HG03025 (cell line): ENCODE results near the gene GIMAP5.
"Not testable (repeated sequence)": the region's sequence is repeated elsewhere in the genome, so short reads cannot be mapped to it uniquely, and the experiment has no call there.

Experiments
- ATAC-seq: cut with Tn5 transposase; IDR thresholded peaks from one replicate; pipeline ENCODE4 v1.9.1; 2021; ENCODE audit warnings: mild to moderate bottlenecking, moderate library complexity; ENCODE audit not compliant: unreplicated experiment, low FRiP score

Gene GIMAP5

DNA sequence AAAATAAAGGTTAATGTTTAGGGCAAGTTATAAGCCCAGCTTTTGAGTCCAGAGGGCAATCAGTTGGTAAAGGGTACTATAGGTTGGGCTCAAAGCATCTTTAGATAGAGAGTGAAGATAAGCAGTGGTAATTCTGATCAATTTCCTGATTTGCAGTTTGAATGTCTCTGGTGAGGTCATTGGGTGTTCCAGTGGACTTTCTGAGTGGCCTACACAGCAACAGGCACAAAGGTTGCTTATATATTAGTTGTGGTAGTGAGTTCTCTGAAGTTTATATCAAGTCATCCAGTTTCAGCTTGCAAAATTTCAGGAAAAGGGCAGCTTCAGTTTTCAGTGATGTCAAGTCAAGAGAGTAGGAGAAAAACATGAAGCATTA lies 29.1 kb downstream of the GIMAP5 start:
- no peak for ATAC-seq

DNA sequence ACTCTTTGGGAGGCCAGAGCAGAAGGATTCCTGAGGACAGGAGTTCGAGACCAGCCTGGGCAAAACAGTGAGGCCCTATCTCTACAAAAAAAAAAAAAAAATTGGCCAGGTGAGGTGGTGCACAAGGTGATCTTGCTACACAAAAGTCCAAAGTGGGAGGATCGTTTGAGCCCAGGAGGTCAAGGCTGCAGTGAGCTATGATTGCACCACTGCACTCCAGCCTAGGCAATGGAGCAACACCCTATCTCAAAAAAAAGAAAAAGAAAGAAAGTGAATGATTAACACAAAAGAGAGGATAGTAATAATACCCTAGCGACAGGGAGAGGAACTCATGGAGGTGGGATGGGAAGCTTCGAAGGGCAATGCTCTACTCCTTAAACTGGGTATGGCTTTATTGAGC lies 32.5 kb downstream of the GIMAP5 start:
- ATAC-seq, result no peak

DNA sequence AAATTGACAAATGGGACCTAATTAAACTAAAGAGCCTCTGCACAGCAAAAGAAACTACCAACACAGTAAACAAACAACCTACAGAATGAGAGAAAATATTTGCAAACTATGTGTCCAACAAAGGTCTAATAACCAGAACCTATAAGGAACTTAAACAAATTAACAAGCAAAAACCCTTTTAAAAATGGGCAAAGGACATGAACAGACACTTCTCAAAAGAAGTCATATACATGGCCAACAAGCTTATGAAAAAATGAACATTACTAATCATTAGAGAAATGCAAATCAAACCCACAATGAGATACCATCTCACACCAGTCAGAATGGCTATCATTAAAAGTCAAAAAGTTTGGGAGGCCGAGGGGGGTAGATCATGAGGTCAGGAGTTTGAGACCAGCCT lies 36.9 kb downstream of the GIMAP5 start:
- not testable (repeated sequence) for ATAC-seq

DNA sequence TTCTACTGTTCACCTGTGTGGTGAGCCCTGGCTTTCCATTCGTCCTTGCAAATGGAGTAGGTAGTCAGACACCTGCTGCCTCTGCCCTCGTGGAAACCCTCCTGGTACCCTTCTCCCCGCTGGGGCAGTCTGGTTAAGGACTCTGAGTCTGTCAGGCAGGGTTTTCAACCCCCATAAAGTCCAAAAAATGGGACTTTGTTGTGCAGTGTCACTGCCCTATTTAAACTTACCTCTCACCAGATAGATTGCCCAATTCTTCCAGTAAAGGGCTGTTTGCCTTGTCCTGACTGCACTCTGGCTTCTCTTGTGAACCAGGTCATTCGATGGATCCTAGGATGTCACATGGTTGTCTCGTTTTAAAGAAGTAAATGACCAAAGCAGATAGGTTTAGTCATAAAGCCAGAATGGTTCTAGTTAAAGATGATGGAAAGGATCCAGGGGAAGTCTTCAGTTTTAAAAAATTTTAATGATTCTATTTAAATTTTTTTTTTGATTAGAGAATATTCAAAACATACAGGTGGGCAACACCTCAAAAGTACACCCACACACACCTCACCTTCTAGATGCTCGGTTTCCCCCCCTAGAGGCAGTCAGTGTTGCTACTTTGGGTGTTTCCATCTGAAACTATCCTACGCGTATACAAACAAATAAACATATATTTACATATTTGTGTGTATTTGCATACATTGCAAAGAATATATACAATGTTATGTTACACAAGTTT lies 41.0 kb downstream of the GIMAP5 start:
- no peak for ATAC-seq

DNA sequence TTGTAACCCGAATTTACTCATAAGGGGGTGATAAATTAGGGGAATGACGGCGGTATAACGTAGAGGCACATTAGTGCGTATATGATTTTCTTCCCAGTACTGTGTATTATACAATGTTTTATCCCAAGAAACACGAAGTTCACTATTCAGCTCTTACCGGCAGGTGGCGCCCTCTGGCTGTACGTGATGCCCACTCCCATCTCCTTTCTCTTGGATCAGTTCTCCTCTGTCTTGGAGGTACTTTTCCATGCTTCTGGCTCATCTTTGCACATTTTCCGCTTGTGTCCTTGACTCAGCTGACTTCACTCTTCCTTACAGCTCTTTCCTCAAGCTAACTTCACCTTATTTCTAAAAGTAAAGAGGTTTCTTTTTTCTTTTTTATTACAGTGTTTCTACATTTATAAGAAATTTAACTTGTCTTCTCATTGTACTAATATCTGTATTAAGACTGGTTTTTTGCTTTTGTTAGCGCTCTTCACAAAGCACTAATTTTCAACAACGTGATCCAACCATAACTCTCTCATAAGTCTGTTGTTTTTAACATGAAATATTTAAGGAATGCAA lies 41.6 kb downstream of the GIMAP5 start:
- no peak for ATAC-seq

DNA sequence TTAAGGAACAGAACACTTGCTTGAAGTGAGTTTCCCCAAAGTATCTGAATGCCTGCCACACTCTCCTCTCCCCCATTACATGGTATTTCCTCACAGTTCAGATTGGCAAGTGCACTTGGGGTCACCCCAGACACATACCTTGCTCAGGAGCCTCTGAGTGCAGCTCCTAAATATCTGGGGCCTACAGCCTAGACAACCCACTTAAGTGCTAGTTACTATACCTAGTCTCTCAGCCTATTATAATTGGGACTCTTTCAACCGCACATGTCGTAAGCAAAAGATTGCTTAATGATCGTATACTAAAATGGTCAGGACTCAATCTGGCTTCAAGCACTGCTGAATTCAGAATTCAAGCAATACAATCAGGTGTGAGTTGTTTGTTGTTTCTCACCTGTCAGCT lies 43.1 kb downstream of the GIMAP5 start:
- no peak for ATAC-seq

DNA sequence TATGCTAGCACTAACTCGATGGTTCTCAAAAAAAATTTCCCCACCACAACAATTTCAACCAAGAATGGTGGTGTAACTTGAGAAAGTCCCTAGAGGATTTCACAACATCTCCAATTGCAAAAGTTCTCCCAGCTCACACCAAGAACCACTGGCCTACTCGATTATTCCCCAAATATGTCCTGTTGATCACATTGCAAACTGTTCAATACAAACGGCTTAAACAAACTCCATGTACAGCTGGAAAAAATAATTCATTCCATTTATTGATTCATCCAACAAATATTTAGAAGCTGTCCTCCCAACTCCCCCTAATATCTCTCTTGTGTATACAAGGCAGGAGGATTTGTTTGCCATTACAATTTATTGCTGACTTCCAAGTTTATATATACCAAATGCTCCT lies 43.9 kb downstream of the GIMAP5 start:
- ATAC-seq, result no peak

DNA sequence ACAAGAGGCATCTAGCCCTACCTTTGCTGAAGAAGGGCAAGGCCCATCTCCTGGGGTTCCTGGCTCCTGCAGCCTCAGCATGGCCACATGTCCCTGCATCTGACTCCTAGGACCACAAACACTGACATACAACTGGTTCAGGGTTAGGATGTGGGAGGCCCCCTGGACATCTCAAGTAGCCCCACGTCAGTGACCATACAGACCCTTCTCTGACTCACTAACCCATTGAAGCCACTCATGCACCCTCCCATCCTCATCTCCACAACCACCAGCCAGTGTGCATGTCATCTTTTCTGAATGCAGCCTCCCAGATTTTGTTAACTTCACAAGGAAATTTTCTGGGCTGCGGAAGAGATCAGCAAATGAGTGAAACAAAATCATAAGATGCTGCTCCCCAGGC lies 44.7 kb downstream of the GIMAP5 start:
- no peak for ATAC-seq

DNA sequence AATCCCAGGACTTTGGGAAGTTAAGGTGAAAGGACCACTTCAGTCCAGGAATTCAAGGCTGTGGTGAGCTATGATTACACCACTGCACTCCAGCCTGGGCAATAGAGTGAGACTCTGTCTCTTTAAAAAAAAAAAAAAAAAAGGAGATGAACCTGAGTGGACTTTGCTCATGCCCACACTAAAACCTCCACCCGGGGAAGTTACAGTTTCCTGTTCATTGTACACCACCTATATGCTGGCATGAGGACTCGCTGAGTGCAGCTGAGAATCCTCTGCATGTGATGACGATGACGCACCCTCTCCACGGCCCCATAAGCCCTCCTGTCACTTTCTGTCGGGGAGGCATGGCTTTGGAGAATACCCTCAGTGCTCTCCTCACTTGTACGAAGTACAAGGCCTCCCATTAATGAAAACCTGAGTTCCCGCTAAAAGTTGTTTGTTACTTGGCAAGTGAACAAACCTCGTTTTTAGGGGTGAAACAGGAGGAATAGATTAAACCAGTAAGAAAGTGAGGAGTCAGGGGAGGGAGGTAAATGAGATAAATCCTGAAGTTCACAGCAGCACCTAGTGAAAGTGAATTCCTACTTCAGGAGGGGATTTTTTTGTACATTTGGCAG lies 47.0 kb downstream of the GIMAP5 start:
- ATAC-seq, result no peak

DNA sequence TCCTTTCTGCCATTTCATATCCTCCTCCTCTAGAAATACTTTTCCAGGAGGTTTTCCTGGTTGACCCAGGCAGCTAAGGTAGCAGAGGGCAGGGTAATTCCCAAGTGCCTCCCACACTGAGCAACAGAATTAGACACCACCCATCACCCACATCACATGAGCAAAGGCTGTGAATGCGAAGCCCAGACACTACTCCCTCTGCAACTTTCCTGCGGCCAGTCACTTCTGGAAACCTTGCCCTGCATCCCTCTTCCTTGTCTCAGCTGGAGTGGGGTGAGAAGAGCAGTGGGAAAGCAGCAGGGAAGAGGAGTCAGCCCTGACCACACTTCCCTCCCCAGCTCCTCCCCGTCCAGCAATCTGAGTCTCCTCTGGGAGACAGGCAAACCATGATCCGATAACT lies 47.7 kb downstream of the GIMAP5 start:
- no peak for ATAC-seq

DNA sequence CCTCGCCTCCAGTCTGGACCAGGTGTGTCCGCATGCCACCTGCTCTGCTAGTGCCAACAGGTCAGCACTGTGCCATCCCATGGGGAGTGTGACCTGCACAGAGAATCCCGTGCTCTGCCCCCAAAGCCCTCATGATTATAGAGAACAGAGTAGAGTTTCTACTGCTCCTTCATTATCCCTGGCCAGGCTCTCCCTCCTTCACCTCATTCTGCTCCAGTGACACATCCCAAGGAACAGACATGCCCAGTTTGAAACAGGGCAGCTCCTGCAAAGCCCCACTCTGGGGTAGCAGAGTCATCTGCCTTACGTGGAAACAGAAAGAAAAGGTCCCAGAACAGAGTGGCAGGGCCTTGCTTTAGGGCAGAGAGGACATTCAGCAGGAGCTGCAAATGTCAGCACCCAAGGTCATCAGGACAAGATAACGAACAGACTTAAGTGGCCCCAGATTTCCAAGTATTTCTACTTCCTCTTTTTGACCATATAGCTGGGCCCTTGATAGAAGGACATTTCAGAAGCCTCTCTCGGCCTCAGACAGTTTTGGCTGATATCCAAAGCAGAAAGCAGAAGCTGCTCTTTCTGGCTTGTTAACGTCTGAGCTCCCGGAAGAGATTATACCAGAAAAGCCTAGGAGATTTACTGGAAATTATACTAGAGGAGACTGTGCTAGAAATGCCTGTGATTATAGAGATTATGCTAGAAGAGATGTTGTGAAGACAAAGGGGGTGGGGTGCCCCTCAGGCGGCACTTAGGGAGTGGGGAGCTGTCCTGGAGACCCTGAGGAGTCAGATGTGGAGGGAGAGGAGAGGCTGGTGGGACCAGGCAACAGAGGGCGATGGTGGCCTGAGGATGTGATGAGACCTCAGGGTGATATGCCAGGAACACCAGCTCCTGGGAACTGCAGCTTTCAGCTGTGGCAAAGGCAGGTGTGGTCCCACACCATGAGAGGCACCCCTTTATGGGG lies 50.4 kb downstream of the GIMAP5 start:
- no peak for ATAC-seq

DNA sequence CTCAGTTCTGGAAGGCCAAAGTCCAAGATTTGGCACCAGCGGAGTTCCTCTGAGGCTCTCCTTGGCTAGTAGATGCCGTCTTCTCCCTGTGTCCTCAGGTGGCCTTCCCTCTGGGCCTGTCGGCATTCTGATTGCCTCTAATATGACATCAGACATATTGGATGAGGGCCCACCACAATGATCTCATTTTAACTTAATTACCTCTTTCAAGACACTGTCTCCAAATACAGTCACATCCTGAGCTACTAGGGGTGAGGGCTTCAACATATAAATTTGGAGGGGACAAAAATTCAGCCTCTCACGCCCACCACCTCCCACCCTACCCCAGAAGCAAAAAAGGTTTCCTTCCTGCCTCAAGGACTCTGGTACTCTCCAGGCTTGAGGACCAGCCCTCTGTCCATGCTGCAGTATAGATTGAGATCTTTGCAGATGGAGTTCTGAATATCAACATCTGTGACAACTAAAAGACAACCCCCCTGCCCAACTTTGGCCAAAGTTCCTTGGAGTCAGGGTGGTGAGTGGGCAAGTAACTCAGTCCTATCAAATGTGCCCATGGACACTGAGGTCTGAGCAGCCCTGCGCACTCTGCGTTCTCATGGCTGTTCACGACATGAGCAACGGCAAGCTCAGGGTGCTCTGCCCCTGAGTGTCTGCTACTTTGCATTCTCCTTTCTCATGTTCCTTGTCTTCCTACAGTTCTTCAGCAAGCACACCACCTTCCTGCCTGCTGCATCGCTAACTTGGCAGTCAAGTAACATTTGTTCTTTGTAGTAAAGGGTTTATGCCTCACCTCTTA lies 51.5 kb downstream of the GIMAP5 start:
- ATAC-seq, result no peak

DNA sequence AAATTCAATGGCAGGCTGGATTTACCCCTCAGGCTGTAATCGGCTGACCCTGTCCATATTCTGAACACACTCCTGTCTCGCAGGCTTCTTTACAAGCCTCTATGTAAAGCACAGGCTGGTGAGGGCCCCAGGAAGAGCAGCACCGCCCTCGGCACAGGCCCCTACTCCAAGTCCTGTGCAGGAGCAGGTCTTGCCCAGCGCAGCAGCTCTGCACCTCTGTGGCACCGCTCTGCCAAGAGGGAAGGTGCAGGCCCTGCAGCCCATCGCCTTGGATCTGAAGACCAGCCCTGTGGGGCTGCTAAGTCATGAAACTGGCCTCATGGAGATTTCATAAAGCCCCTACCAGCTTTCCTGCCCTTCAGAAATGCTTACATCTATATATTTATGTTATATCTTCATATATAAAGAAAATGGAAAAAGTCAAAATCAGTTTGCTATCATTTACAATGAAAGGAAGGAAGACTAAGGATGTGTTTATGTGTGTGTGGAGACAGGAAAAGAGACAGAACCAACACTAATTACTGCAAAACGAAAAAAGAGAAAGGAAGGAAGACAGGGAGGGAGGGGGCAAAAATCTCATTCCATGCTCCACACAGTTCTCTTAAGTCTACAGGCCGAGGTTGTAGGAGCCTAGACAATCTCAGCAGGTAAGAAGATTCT lies 53.3 kb downstream of the GIMAP5 start:
- no peak for ATAC-seq

DNA sequence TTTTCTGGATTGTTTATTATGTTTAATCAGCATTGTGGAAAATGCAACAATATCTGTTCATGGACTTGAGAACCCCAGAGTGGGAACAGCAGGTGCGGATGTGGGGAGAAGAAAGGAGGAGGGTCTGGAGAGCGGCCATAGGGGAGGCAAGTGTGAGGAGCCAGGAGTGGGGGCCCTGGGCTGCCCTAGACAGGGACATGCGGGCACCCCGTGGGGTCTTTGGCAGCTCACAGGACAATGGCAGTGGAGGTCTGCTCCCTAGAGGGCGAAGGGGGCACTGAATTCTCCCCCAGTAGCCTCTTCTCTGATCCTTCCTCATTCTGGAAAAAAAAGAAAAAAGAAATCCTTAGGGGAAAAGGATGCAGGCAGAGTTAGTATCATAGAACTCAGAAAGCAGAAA lies 54.1 kb downstream of the GIMAP5 start:
- ATAC-seq, result no peak

DNA sequence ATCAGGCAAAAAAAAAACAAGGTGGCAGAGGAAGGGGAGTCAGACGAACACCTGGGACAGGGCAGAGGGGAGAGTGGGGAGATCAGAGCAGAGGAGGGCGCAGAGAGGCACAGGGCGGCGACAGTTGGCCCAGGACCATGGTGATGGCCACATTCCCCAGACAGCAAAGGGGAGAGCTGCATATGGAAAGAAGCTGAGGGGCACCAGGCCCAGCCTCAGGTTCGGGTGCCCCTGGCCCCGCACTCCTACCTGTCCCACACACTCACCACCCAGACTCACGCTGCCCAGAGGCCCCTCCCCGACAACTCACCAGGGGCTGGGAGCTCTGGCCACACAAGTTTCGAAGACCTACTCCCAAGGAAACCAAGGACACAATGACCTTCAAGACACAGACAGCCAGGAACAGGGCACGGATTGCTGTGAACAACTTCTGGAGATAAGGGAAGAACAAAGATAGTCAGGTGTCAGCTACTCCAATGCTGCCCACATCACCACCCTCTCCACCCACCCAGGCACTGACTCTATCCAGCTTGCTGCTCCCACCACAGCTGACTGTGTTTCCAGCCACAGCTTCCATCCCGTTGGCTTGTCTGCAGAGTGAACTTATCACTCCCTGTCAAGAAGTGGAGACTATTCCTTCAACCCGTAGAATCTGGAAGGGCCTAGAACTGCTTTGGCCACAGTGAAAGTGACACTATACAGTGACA lies 54.7 kb downstream of the GIMAP5 start:
- no peak for ATAC-seq
